Right lobe of liver (tissue), 6 donors: Measurements from ENCODE around the gene PDXP. TPM values are rescaled to one million over a fixed set of nuclear protein-coding genes. Genes with fewer than 3 reads are reported as not detected.

Experiments
- ATAC-seq, 4 donors: fragments of 200-7000 bp; cut with Tn5 transposase; one replicate each; pipeline ENCODE4 v1.9.1; 2020; ENCODE audit warnings: mild to moderate bottlenecking in 4 of 4, moderate library complexity in 4 of 4
- DNase-seq, 3 donors: peaks; one replicate each; pipeline ENCODE4 v3.0.0-alpha.2; 2020
- H3K27ac ChIP-seq, 3 donors: fragments of 200-600 bp; one replicate each; pipeline ENCODE4 v1.8.0; 2022
- H3K27me3 ChIP-seq, 2 donors: fragments of 200-600 bp; one replicate each; pipeline ENCODE4 v1.8.0; 2022
- H3K36me3 ChIP-seq, 4 donors: fragments of 200-600 bp; sonication (generic) in 1 of 4; one replicate each; pipeline versions ENCODE4 v1.5.1 to v1.8.0; 2017 to 2022; ENCODE audit warnings: control low read depth in 1 of 4
- H3K4me1 ChIP-seq, 4 donors: fragments of 200-600 bp; sonication (generic) in 1 of 4; one replicate each; pipeline versions ENCODE4 v1.5.1 to v1.8.0; 2017 to 2022; ENCODE audit warnings: control low read depth in 1 of 4
- H3K4me3 ChIP-seq, 3 donors: fragments of 200-600 bp; one replicate each; pipeline ENCODE4 v1.8.0; 2022
- H3K9me3 ChIP-seq, 4 donors: fragments of 200-600 bp; sonication (generic) in 1 of 4; one replicate each; pipeline versions ENCODE4 v1.5.1 to v1.8.0; 2017 to 2022; ENCODE audit warnings: control low read depth in 1 of 4
- POLR2A ChIP-seq: fragments of 450-650 bp; IDR thresholded peaks from one replicate; pipeline ENCODE4 v1.6.1; 2017; ENCODE audit warnings: antibody characterized with exemption, mild to moderate bottlenecking
- WGBS: methylation state at CpG from one replicate; pipeline ENCODE4 v1.1.6; 2018; ENCODE audit warnings: low coverage, low lambda C conversion rate; ENCODE audit not compliant: insufficient coverage; ENCODE audit errors: missing lambda C conversion rate; 5-methylcytosine and 5-hydroxymethylcytosine counted together
- intact Hi-C, 2 donors: fragments of 100-400 bp; cut with DNase I; formaldehyde crosslinking; loops; one replicate each; pipeline versions ENCODE4 v1.11.2 to v1.14.1; 2022
- total RNA-seq, 6 experiments: library from RNA; depleted of rRNA in 2 of 6; stranded (reverse); fragments of >200 nt in 2 of 6; fragmentation: NEBNext Ultra II Directional in 3 of 6; extraction: Animal tissue kit (Norgen Biotek cat#: 25700) in 3 of 6; gene quantifications; one replicate each; pipeline versions ENCODE4 v1.1.0 to v1.2.4, GENCODE V29; 2016 to 2023
- TF ChIP-seq, protein P1 (sequence below), 4 donors: fragments of 200-600 bp in 3 of 4; fragments of 450-650 bp in 1 of 4; IDR thresholded peaks; one replicate each; pipeline versions ENCODE4 v1.5.1 to v1.8.0; 2016 to 2022; ENCODE audit warnings: antibody characterized with exemption in 4 of 4, mild to moderate bottlenecking in 2 of 4
- donor health status: DM: no; HTN: yes; CAD: no.
- donor health status: DM: no; HTN: no; CAD: no.
- donor health status: DM: no; HTN: no; CAD: no.
- donor health status: DM: no; HTN: yes; CAD: no.
- donor health status: DM: no; HTN: yes; CAD: no.

PDXP gene
- total RNA-seq, 6 experiments from 2014 or later = 15.7 to 63.4 (median 34.4) TPM

DNA sequence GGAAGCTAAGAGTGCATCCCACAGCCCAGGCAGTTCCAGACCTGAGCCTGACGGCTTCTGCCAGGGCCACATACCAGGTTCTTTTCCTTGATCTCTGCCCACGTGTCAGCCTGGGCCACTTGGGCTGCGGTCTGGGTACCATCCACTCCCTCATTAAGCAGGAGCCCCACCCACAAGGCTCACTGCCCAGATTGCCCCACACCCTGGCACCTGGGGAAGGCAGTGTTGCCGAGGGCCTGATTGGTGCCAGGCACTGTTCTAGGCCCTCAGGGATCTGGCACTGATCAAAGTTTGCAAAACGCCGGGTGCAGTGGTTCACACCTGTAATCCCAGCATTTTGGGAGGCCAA lies 34.5 kb upstream of the PDXP start:
- TF ChIP-seq POLR2A = no peak
- TF ChIP-seq, protein P1, sequence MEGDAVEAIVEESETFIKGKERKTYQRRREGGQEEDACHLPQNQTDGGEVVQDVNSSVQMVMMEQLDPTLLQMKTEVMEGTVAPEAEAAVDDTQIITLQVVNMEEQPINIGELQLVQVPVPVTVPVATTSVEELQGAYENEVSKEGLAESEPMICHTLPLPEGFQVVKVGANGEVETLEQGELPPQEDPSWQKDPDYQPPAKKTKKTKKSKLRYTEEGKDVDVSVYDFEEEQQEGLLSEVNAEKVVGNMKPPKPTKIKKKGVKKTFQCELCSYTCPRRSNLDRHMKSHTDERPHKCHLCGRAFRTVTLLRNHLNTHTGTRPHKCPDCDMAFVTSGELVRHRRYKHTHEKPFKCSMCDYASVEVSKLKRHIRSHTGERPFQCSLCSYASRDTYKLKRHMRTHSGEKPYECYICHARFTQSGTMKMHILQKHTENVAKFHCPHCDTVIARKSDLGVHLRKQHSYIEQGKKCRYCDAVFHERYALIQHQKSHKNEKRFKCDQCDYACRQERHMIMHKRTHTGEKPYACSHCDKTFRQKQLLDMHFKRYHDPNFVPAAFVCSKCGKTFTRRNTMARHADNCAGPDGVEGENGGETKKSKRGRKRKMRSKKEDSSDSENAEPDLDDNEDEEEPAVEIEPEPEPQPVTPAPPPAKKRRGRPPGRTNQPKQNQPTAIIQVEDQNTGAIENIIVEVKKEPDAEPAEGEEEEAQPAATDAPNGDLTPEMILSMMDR (IDR thresholded peaks at IDR 0.05) = no peak
- Histone ChIP-seq H3K36me3 (peaks cover 0 to 14% (median 5%) of the 10 kb centered on the region in 4 donors), H3K4me1 (peaks cover 2 to 32% (median 21%) of the 10 kb centered on the region in 4 donors), H3K9me3 (no peaks in the 10 kb centered on the region), H3K27me3 (no peaks in the 10 kb centered on the region), H3K27ac (no peak overlapping the region), H3K4me3 (no peak overlapping the region)
- intact Hi-C loops = loop anchor here in 1 of 2 donors (10.0 kb wide), 1 partner anchor 51 kb away; the partner anchor contains the start of gene LGALS1
- ATAC-seq (peak; percentile 11 to 38 (median 26)), DNase-seq (peak; percentile 60 to 86 (median 74))
- whole genome bisulfite sequencing = 28% methylated on average over 2 of the region's 6 CpGs

DNA sequence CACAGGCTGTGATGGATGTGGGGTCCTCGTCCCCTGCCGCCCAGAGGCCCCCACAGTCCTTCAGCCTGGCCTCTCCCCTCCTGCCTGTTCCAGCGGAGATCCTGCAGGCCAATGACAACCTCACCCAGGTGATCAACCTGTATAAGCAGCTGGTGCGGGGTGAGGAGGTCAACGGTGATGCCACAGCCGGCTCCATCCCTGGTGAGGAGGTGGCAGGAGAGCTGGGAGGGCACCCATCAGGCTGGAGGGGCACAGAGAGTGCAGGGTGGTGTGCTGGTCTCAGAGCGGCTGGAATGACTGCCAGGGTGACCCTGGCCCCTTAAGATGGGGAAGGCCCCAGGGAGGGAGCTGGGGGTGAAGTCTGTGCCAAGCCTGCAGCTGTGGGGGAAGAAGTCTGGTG lies 33.6 kb upstream of the PDXP start:
- intact Hi-C loops = loop anchor here in 1 of 2 donors (10.0 kb wide), 1 partner anchor 50 kb away; the partner anchor contains the start of gene LGALS1
- Histone ChIP-seq H3K36me3 (peaks cover 0 to 10% (median 7%) of the 10 kb centered on the region in 4 donors), H3K4me1 (peaks cover 2 to 32% (median 21%) of the 10 kb centered on the region in 4 donors), H3K27me3 (no peaks in the 10 kb centered on the region), H3K4me3 (no peak overlapping the region), H3K27ac (no peak overlapping the region), H3K9me3 (no peaks in the 10 kb centered on the region)
- no peak for TF ChIP-seq POLR2A
- TF ChIP-seq, protein P1 (IDR thresholded peaks at IDR 0.05) = no peak
- WGBS = 80% methylated on average over 1 of the region's 7 CpGs
- no peak for ATAC-seq
- DNase-seq = peak in 1 of 3 donors; percentile 21

DNA sequence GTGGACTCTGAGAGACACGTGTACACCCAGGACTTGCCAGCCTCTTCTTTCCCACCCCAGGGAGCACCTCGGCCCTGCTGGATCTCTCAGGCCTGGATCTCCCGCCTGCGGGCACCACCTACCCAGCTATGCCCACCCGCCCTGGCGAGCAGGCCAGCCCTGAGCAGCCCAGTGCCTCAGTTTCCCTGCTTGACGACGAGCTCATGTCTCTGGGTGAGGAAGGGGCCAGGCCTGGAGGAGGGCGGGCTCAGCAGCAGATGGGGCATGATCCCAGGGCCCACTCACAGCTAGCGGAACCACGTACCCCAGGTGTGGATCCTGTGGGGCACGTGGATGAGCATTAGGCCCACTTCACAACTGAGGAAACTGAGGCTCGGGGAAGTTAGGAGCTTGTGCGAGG lies 32.8 kb upstream of the PDXP start:
- Histone ChIP-seq H3K36me3 (peaks cover 0 to 15% (median 7%) of the 10 kb centered on the region in 4 donors), H3K4me1 (peaks cover 2 to 32% (median 21%) of the 10 kb centered on the region in 4 donors), H3K9me3 (no peaks in the 10 kb centered on the region), H3K4me3 (no peak overlapping the region), H3K27me3 (no peaks in the 10 kb centered on the region), H3K27ac (peak overlapping the region; percentile 53 to 65 (median 57))
- intact Hi-C loops = loop anchor here in 1 of 2 donors (10.0 kb wide), 1 partner anchor 49 kb away; the partner anchor contains the start of gene LGALS1
- ATAC-seq (no peak), DNase-seq (no peak)
- no CpG with 5 or more reads among the region's 14 CpGs for WGBS
- TF ChIP-seq, protein P1 (IDR thresholded peaks at IDR 0.05) = no peak
- no peak for TF ChIP-seq POLR2A

DNA sequence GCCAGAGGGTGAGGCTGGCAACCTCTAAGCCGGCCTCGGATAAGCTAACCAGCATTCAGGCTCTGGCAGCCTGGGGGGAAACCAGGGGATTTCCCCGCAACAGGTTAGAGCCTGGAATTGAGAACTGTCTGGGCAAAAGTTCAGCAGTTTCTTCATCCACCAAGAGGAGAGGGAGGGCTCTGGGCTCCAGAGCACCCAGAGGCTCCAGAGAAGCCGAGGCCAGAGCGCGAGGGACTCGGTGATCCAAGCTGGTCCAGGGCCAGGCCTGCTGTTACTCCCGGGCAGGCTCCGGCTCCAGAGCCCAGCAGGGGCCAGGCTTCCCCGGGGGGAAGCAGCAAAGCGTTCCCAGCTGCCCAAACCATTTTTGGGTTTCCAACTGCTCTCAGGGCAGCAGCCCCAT lies 32.4 kb upstream of the PDXP start:
- WGBS = 13% methylated on average over 3 of the region's 11 CpGs
- Histone ChIP-seq H3K9me3 (no peaks in the 10 kb centered on the region), H3K27ac (peak overlapping the region; percentile 53 to 65 (median 57)), H3K4me1 (peaks cover 2 to 34% (median 23%) of the 10 kb centered on the region in 4 donors), H3K4me3 (no peak overlapping the region), H3K36me3 (peaks cover 0 to 13% (median 6%) of the 10 kb centered on the region in 4 donors), H3K27me3 (no peaks in the 10 kb centered on the region)
- intact Hi-C loops = loop anchor here in 1 of 2 donors (10.0 kb wide), 1 partner anchor 49 kb away; the partner anchor contains the start of gene LGALS1
- DNase-seq = peak; percentile 83 to 94 (median 93)
- peak; percentile 84 to 90 (median 86) for ATAC-seq
- TF ChIP-seq, protein P1 (IDR thresholded peaks at IDR 0.05) = no peak
- TF ChIP-seq POLR2A = no peak
